ENCODE data around the gene RNASEH2B.
A peak's percentile ranks its signal among the peaks of the same experiment; 100 is the strongest.

RNASEH2B gene

GRCh38 chr13:50942630-50943311, 33.2 kb downstream of the RNASEH2B start:
- DNase-seq = no peak

DNA sequence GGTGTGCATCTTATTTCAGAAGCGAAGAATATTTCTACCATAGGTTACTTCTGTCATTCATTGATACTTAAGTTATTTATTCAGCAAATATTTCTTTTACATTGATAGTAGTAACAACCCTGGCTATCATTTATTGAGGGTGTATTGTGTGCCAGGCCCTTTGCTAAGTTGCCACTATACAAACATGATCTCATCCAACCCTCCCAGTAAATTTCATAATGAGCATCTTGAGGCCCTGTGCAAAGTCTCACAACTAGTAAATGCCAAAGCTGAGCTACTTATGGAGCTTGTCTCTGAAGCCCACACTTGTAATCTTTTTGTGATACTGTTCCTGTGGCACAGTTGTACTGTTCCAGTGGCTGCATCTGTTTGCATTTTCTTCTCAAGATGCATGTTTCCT, 36.1 kb downstream of the RNASEH2B start:
- no peak for DNase-seq

DNA sequence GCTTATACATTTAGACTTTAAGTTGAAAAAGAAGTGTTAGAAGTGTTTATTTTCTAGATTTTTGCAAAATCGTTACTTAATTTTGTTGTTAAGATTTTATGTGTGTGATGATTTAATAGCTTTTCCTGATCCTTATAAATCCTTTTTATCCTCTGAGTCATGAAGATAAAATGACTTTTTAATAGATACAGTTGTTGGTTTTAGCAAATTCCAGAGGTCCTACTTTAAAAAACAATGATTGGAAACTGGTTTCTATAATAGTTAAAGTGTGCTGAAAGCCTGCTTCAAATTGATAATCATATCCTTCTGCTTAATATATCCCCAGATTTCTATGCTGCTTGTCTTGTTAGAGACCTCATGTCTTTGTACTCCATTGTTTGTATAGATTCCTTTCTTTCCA, 39.0 kb downstream of the RNASEH2B start:
- DNase-seq = no peak

DNA sequence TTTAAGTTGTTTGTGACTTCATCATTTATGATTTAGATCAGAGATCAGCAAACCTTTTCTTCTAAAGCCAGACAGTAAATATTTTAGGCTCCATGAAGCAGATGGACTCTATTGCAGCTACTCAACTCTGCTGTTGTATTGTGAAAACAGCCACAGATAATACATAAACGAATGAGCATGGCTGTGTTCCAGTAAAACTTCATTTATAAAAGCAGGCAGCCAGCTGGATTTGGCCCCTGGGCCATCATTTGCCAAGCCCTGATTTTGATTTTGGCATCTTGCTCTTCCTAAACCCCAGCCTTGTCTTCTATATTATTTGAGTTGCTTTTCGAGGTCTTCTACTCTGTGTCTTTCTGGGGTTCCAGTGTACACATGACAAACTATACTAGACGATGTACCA, 41.3 kb downstream of the RNASEH2B start:
- DNase-seq = no peak

GRCh38 chr13:50951366-50951765, 41.8 kb downstream of the RNASEH2B start:
- DNase-seq = no peak

DNA sequence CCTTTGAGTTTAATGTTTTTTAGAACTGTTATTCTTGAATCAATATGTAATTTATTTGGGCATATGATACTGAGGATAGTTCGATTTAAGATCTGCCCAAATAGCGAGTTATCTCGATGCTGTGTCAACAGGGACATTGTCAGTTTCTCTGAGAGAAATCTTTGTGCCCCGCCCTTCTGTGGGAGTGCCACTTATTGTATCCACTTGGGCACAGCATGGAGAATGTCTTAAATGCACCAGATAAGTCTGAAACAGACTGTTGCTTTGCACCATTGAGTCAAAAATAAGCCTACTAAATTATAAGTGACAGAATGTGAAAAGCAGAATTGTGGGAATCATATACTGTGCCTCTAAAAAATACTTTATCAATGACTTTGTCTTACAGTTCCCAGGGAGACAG, 45.6 kb downstream of the RNASEH2B start:
- no peak for DNase-seq

GRCh38 chr13:50955798-50956197, 46.2 kb downstream of the RNASEH2B start:
- DNase-seq = no peak

DNA sequence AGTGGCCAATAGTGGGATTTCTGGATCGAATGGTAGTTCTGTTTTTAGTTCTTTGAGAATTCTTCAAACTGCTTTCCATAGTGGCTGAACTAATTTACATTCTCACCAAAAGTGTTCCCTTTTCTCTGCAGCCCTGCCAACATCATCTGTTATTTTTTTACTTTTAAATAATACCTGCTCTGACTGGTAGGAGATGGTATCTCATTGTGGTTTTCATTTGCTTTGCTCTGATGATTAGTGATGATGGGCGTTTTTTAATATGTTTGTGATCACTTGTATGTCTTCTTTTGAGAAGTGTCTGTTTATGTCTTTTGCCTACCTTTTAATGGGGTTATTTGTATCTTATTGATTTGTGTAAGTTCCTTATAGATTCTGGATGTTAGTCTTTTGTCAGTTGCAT, 48.0 kb downstream of the RNASEH2B start:
- no peak for DNase-seq

DNA sequence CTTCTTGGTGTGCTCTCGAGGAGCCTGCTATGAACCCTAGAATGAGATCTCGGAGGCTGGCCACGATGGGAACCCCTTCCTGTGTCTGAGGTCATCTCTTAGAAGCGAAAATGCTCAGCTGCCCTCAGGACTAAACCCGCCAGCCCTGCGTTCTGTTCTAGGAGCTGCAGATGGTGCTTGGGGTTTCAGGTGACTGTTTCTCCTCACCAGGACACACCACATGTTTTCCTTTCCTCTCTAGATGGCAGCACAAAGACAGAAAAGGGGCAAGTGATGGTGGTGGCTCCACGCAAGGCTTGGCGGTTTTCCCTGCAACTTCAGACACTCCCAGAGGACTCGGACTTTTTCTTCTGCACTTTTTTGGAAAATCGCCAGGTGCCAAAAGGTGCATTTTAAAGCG, 60.1 kb downstream of the RNASEH2B start:
- no peak for DNase-seq

DNA sequence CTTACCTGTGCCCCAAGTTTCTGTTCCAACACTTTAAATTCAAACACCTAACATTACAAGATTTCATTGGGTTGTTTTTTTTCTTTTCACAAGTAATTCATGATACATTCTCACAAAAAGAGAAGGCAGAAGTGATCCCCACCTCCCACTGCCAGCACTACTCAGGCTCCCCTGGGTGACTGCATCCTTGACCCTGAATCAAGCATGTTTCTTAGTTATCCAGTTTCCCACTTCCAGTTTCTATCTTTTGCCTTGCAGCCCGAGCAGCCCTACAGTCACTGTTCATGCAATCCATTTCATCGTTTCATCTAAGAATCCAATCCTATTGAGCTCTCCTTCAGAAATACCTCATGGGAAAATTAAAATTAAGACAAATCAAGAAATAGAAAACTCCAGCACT, 61.4 kb downstream of the RNASEH2B start:
- DNase-seq = no peak

GRCh38 chr13:50974268-50974667, 64.7 kb downstream of the RNASEH2B start:
- no peak for DNase-seq

DNA sequence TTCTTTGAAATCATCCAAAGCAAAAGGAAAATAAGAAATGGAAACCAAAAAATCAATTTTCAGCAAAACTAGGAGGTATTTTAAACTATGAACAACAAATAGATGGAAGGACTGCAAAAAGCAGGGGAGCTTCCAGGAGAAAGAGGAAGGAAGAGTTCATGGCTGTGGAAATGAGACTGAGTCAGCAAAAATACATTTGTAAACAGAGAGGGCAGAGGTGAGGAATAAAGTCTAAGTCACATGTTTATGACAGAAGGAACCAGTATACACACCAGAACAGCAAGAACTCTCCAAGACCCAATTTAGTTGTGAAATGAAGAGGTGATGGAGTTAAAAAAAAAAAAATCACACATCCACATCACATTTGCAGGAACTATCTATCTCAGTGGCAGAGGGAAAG, 69.6 kb downstream of the RNASEH2B start:
- no peak for DNase-seq

DNA sequence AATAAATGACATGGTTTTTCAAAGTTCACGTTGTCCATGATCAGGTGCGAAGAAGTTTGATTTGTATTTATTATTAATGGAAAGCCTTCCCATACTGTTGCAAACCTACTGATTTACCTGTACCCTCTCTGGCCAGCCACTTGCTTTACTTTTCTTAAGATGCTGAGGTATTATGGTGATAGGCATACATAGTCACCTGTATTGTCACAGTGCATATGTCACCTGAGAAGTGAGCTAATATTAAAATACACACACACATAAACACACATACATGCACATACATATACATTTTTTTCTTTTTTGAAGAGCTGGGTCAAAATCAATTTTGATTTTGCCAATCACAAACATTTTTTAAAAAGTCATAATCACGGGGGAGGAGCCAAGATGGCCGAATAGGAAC, 72.1 kb downstream of the RNASEH2B start:
- no peak for DNase-seq

DNA sequence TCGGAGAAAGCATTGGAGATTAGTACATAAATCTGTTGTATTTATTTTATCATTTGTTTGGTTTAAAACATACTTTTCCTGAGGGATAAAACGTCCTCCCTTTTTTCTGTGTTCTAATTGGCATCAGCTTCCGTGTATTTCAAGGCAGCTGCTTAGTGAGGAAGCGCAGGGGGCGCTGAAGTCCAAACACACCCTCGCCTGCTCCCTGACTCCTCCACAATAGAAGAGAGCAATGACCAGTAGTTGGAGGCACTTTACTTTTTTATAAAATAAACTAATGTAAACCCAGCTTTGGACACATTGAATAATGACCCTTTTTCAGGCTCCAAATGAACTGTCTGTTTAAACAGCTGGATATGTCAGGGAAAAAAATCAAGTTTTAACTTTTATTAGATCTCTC, 79.9 kb downstream of the RNASEH2B start:
- DNase-seq = no peak

DNA sequence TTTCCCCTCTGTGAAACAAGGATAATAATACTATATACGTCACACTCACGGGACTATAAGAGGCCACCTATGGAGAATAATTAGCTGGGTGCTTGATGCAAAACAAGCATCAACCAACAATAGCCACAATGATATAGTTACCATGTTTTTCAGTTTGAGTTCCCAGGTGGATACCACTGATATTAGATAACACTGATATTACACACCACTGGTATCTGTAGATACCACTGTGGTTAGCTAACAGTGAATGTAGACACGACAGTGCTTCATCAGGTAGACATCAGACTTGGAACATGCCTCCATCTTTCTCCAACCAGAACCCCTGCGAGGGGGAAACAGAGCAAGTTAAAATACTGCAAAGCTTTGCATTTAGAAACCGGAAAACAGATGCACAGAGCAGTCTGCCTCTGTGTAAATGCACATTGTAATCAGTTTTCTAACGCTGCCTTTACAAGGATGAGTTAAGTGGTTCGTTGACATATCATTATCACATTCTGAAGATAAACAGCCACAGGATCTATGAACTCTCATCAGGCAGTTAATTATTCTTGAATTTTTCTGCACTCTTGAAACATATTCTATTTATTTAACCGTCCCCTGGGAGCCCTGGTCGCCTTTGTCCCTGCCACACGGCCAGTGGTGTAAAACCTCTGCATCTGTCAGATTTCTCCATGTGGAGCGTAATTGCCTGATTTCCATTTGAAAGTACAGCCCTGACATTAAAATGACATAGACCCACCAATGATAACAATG, 80.7 kb downstream of the RNASEH2B start:
- DNase-seq = no peak

- no peak for DNase-seq
Observed at GRCh38 chr13:50990818-50991506, 81.4 kb downstream of the RNASEH2B start.

DNA sequence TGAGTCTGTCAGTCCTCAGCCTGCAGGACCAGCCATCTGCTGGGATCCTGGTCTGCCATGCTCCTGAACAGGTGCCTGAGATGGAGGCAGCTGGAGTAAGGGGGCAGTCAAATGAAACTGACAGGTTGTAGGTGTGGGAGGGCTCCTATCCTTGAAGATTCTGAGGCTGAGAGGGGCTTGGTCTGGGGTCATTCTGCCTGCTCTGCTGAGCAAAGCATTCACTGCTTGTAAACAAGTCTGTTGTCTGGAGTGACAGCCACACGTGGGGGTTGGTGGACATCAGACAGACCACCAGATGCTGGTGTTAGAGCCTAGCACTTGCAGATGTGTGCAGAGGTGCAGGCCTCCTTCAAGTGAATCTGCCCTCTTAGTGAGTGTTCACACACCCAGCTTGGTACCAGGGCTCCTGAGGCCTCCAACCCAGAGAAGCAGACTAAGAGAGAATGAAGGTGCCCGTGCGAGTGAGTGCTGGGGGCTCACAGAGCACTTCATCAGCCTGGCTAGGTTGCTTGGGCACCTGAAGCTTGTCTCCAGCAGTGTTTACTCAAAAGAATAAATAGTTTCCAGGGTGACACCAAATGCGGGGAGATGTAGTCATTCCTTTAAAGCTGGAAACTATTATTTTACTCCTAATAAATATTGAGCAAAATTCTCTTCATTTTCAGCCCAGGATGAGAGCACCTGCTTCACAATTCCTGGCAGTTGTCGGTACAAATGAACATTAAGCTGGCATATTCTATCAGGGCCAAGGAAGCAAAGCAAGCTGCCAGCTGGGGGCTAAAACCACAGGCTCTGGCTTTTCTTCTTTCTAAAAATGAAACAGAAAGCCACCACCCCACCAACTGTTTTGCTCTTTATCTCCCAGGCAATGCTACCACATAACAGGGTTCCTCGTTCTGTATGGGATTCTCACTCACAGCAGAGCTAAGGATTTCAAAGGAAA, 82.3 kb downstream of the RNASEH2B start:
- peak; percentile 31 for DNase-seq

GRCh38 chr13:50993371-50993770, 83.8 kb downstream of the RNASEH2B start:
- DNase-seq = no peak

GRCh38 chr13:50993934-50994333, 84.3 kb downstream of the RNASEH2B start:
- DNase-seq = no peak

DNA sequence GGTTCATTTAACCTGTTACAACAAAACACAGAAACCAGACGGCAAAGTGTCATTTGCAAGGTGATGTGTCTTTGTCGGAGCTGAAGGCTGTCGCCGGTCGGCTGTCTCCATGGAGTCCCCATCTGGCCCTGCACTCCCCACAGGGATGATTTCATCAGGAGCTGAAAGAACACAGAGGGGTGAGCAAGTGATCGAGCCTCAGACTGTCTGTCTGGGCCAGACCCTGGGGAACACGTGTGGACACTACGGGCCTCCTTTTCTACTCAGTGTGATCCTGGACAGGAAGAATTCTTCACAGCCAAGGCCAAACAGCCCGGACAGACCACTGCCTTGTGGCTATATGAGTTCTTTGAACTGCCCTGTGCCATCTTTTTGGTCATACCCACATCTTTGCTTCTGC, 85.1 kb downstream of the RNASEH2B start:
- DNase-seq = no peak

GRCh38 chr13:50995854-50996253, 86.3 kb downstream of the RNASEH2B start:
- no peak for DNase-seq

DNA sequence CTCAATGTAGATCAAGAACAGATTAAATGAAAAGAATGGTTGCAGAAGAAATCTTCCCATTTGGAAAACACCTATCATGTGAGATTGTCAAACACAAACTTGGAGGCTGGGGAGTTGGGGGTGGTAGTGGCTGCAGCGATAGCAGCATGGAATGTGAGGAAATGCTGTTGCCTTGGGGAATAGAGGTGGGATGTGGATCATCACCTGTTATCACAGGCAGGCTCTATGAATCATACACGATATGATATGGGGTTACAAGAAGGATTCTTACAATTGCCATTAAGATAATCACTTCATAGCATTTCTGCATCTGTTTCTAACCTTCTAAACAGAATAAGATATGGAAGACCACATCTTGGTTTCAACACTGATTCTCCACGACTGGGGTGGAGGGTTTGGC, 88.7 kb downstream of the RNASEH2B start:
- no peak for DNase-seq

- no peak for DNase-seq
Observed at GRCh38 chr13:50999641-51000040, 90.0 kb downstream of the RNASEH2B start.
